Duodenal mucosa (tissue), 2 donors: ENCODE data around the gene DDX46.
A peak's percentile ranks its signal among the peaks of the same experiment; 100 is the strongest.
"Not testable (repeated sequence)": the region's sequence is repeated elsewhere in the genome, so short reads cannot be mapped to it uniquely, and the experiment has no call there.

Source experiments
- H3K27ac ChIP-seq: one replicate; pipeline ENCODE4 v1.7.0; 2013; ENCODE audit warnings: low read depth, low read length
- H3K27me3 ChIP-seq, 2 donors: one replicate each; pipeline ENCODE4 v1.7.0; 2013; ENCODE audit warnings: low read length in 2 of 2, control low read depth in 1 of 2; ENCODE audit not compliant: insufficient read depth in 2 of 2, control insufficient read depth in 1 of 2
- H3K36me3 ChIP-seq, 2 donors: one replicate each; pipeline ENCODE4 v1.7.0; 2013; ENCODE audit warnings: low read length in 2 of 2, control low read depth in 1 of 2; ENCODE audit not compliant: insufficient read depth in 2 of 2, control insufficient read depth in 1 of 2
- H3K4me1 ChIP-seq, 2 donors: one replicate each; pipeline ENCODE4 v1.7.0; 2013; ENCODE audit warnings: low read length in 2 of 2, control low read depth in 1 of 2; ENCODE audit not compliant: insufficient read depth in 2 of 2, control insufficient read depth in 1 of 2
- H3K4me3 ChIP-seq, 2 donors: one replicate each; pipeline ENCODE4 v1.7.0; 2013; ENCODE audit warnings: low read length in 2 of 2, low read depth in 1 of 2
- H3K9ac ChIP-seq, 2 donors: one replicate each; pipeline ENCODE4 v1.7.0; 2013; ENCODE audit warnings: low read length in 2 of 2, low read depth in 1 of 2
- H3K9me3 ChIP-seq, 2 donors: one replicate each; pipeline ENCODE4 v1.7.0; 2013; ENCODE audit warnings: low read length in 2 of 2, control low read depth in 1 of 2; ENCODE audit not compliant: control insufficient read depth in 1 of 2

The DDX46 gene

GRCh38 chr5:134856465-134856864 lies 97.9 kb downstream of the DDX46 start:
- H3K4me1 ChIP-seq, H3K9ac ChIP-seq, H3K9me3 ChIP-seq, H3K27ac ChIP-seq, H3K27me3 ChIP-seq, H3K4me3 ChIP-seq: not testable (repeated sequence)
- peaks cover 24 to 31% of the 10 kb centered on the region in 2 donors for H3K36me3 ChIP-seq

- Histone ChIP-seq H3K4me3 (no peak overlapping the region), H3K9ac (no peak overlapping the region), H3K4me1 (no peaks in the 10 kb centered on the region), H3K27me3 (no peaks in the 10 kb centered on the region), H3K36me3 (peaks cover 22 to 31% of the 10 kb centered on the region in 2 donors), H3K27ac (no peak overlapping the region), H3K9me3 (no peaks in the 10 kb centered on the region)
Observed at GRCh38 chr5:134857401-134857800, 98.8 kb downstream of the DDX46 start.

- Histone ChIP-seq H3K4me1 (no peaks in the 10 kb centered on the region), H3K4me3 (no peak overlapping the region), H3K9me3 (no peaks in the 10 kb centered on the region), H3K9ac (no peak overlapping the region), H3K27me3 (no peaks in the 10 kb centered on the region), H3K36me3 (peaks cover 0 to 5% of the 10 kb centered on the region in 2 donors), H3K27ac (no peak overlapping the region)
Observed at GRCh38 chr5:134864707-134865106, 106.1 kb downstream of the DDX46 start.

- H3K9ac ChIP-seq = peak overlapping the region in 1 of 2 donors; percentile 80
- peak overlapping the region; percentile 74 to 96 for H3K4me3 ChIP-seq
- H3K27ac ChIP-seq = no peak overlapping the region
- peaks cover 24 to 27% of the 10 kb centered on the region in 2 donors for H3K4me1 ChIP-seq
- no peaks in the 10 kb centered on the region for H3K27me3 ChIP-seq
- H3K36me3 ChIP-seq = no peaks in the 10 kb centered on the region
- no peaks in the 10 kb centered on the region for H3K9me3 ChIP-seq
Observed at GRCh38 chr5:134873494-134873893, 114.9 kb downstream of the DDX46 start.

- no peaks in the 10 kb centered on the region for H3K27me3 ChIP-seq
- no peaks in the 10 kb centered on the region for H3K36me3 ChIP-seq
- peak within 1 kb of the TSS; percentile 74 to 96 for H3K4me3 ChIP-seq
- H3K9me3 ChIP-seq = no peaks in the 10 kb centered on the region
- peak within 1 kb of the TSS; percentile 92 for H3K27ac ChIP-seq
- H3K9ac ChIP-seq = peak within 1 kb of the TSS; percentile 80
- peaks cover 24 to 27% of the 10 kb centered on the region in 2 donors for H3K4me1 ChIP-seq
Observed at GRCh38 chr5:134873987-134874830, 115.6 kb downstream of the DDX46 start, which contains the start of gene TXNDC15. Gene TXNDC15 (plus strand): TSS chr5:134874371. CDS start chr5:134874428, 57 bp downstream.

GRCh38 chr5:134874831-134875655 lies 116.5 kb downstream of the DDX46 start:
- Histone ChIP-seq H3K4me3 (peak overlapping the region; percentile 74 to 96), H3K4me1 (peaks cover 27 to 28% of the 10 kb centered on the region in 2 donors), H3K27me3 (no peaks in the 10 kb centered on the region), H3K9me3 (no peaks in the 10 kb centered on the region), H3K36me3 (no peaks in the 10 kb centered on the region), H3K27ac (peak overlapping the region; percentile 92), H3K9ac (peak overlapping the region; percentile 80)

- H3K36me3 ChIP-seq = no peaks in the 10 kb centered on the region
- no peaks in the 10 kb centered on the region for H3K9me3 ChIP-seq
- H3K4me3 ChIP-seq = no peak overlapping the region
- no peak overlapping the region for H3K9ac ChIP-seq
- H3K4me1 ChIP-seq = peaks cover 27 to 28% of the 10 kb centered on the region in 2 donors
- no peak overlapping the region for H3K27ac ChIP-seq
- no peaks in the 10 kb centered on the region for H3K27me3 ChIP-seq
Observed at GRCh38 chr5:134877159-134877558, 118.6 kb downstream of the DDX46 start.

GRCh38 chr5:134878403-134878802 lies 119.8 kb downstream of the DDX46 start:
- Histone ChIP-seq H3K9me3 (no peaks in the 10 kb centered on the region), H3K9ac (no peak overlapping the region), H3K4me1 (peaks cover 27 to 28% of the 10 kb centered on the region in 2 donors), H3K27me3 (no peaks in the 10 kb centered on the region), H3K27ac (no peak overlapping the region), H3K4me3 (no peak overlapping the region), H3K36me3 (no peaks in the 10 kb centered on the region)

GRCh38 chr5:134879456-134879855 lies 120.9 kb downstream of the DDX46 start:
- peaks cover 23% of the 10 kb centered on the region in 2 donors for H3K4me1 ChIP-seq
- H3K36me3 ChIP-seq = no peaks in the 10 kb centered on the region
- no peak overlapping the region for H3K27ac ChIP-seq
- H3K4me3 ChIP-seq = no peak overlapping the region
- H3K27me3 ChIP-seq = no peaks in the 10 kb centered on the region
- H3K9me3 ChIP-seq = no peaks in the 10 kb centered on the region
- no peak overlapping the region for H3K9ac ChIP-seq
